Activated T-helper 1 cell treated with anti-CD3 and anti-CD28 coated beads, Interleukin-12 subunit alpha, Interleukin-12 subunit beta, Interleukin-2, Interleukin-4 antibody, amounts not matched to agents 30 ng/mL and 10 ng/mL and 1 ng/mL, durations not matched to agents 14 hours and 24 hours and 36 hours (primary cell): Measurements from ENCODE around the gene C10orf67. TPM values are rescaled to one million over a fixed set of nuclear protein-coding genes. Genes with fewer than 3 reads are reported as not detected.
"Not testable (repeated sequence)": the region's sequence is repeated elsewhere in the genome, so short reads cannot be mapped to it uniquely, and the experiment has no call there.

ENCODE experiments used
- DNase-seq: peaks from one replicate; pipeline ENCODE4 v3.0.0; 2021; ENCODE audit warnings: low spot score
- H3K27ac Mint-ChIP-seq: one replicate; pipeline ENCODE4 v1.8.0; 2021; ENCODE audit warnings: mild to moderate bottlenecking, mixed read lengths
- H3K27me3 Mint-ChIP-seq: one replicate; pipeline ENCODE4 v1.8.0; 2022; ENCODE audit warnings: mild to moderate bottlenecking, moderate library complexity, mixed read lengths; ENCODE audit not compliant: insufficient read depth
- H3K36me3 Mint-ChIP-seq: one replicate; pipeline ENCODE4 v1.8.0; 2021; ENCODE audit warnings: low read depth, mixed read lengths
- H3K4me1 Mint-ChIP-seq: one replicate; pipeline ENCODE4 v1.8.0; 2021; ENCODE audit warnings: low read depth, mixed read lengths
- H3K4me3 Mint-ChIP-seq: one replicate; pipeline ENCODE4 v1.8.0; 2021; ENCODE audit warnings: mild to moderate bottlenecking, moderate library complexity, mixed read lengths
- H3K9me3 Mint-ChIP-seq: one replicate; pipeline ENCODE4 v1.8.0; 2021; ENCODE audit warnings: mixed read lengths
- intact Hi-C: fragments of 100-400 bp; cut with micrococcal nuclease; formaldehyde crosslinking; loops from one replicate; pipeline ENCODE4 v1.15.1; 2024
- total RNA-seq: library from RNA; stranded (reverse); gene quantifications from 2 replicates; pipeline ENCODE4 v1.2.3, GENCODE V29; 2022

Gene C10orf67
- total RNA-seq, 1 donor from 2014 or later: 0.18 TPM

DNA sequence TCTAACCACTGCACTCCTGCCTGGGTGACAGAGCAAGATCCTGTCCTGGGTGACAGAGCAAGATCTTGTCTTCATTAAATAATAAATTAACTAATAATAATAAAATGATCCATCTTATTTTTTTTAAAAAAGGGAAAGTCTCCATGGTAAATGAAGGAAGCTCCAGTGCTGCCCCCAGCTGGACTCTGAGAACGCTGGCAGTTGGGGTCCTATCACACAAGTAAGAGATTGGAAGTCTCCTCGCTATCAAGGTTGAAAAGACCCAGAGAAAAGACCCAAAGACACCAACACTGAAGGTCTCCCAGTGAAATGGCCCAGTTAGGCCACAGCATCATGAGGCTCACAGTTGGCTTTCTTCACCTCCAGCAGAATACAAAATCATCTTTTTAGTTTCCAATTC, 13.8 kb upstream of the C10orf67 start:
- Mint-ChIP-seq H3K27me3 (peaks cover 3% of the 10 kb centered on the region), H3K4me3 (no peak overlapping the region), H3K4me1 (peaks cover 20% of the 10 kb centered on the region), H3K27ac (no peak overlapping the region), H3K9me3 (no peaks in the 10 kb centered on the region), H3K36me3 (peaks cover 4% of the 10 kb centered on the region)
- DNase-seq: no peak
- intact Hi-C loops: no loop called here

GRCh38 chr10:23354630-23355279, 10.2 kb upstream of the C10orf67 start:
- no peaks in the 10 kb centered on the region for H3K4me1 Mint-ChIP-seq
- no peak overlapping the region for H3K4me3 Mint-ChIP-seq
- H3K27me3 Mint-ChIP-seq: peaks cover 7% of the 10 kb centered on the region
- intact Hi-C loops: no loop called here
- no peak for DNase-seq
- H3K9me3 Mint-ChIP-seq: no peaks in the 10 kb centered on the region
- H3K27ac Mint-ChIP-seq: no peak overlapping the region
- peaks cover 2% of the 10 kb centered on the region for H3K36me3 Mint-ChIP-seq

- Mint-ChIP-seq H3K27ac (no peak overlapping the region), H3K9me3 (no peaks in the 10 kb centered on the region), H3K36me3 (peaks cover 2% of the 10 kb centered on the region), H3K27me3 (peaks cover 6% of the 10 kb centered on the region), H3K4me3 (no peak overlapping the region), H3K4me1 (no peaks in the 10 kb centered on the region)
- DNase-seq: no peak
- intact Hi-C loops: no loop called here
These were observed 7.4 kb upstream of the C10orf67 start for GRCh38 chr10:23351926-23352519.

DNA sequence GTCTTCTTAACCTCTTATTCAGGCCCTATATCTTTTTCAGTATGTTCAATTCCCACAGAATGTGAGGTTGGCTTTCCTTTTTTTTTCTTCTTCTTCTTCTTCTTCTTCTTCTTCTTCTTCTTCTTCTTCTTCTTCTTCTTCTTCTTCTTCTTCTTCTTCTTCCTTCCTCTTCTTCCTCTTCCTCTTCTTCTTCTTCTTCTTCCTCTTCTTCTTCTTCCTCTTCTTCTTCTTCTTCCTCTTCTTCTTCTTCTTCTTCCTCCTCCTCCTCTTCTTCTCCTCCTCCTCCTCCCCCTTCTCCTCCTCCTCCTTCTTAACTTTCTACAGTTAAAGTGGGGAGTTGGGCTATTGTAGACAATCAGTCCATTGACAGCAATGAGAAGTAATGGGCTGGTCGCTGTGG, 6.1 kb upstream of the C10orf67 start:
- H3K4me3 Mint-ChIP-seq, H3K27ac Mint-ChIP-seq, H3K36me3 Mint-ChIP-seq, H3K4me1 Mint-ChIP-seq, intact Hi-C loops, DNase-seq, H3K27me3 Mint-ChIP-seq, H3K9me3 Mint-ChIP-seq: not testable (repeated sequence)

DNA sequence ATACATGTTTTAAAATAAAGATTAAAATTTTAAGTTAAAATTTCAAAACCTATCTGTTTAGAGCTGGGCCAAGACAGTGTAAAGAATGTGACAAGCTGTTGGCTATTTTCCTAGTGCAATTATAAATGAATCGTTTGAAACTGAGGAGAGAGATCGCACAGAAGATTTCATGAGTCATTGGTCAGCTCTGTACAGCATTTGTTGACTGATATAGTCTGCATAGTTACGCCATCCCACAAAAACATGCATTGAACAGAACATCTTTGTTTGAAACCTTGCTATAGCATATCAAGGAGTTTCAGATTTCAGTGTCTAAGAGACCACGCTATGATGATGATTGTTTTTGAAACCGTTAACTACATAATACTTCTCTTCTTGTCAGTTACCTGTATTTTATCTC, 1.3 kb upstream of the C10orf67 start:
- intact Hi-C loops: no loop called here

DNA sequence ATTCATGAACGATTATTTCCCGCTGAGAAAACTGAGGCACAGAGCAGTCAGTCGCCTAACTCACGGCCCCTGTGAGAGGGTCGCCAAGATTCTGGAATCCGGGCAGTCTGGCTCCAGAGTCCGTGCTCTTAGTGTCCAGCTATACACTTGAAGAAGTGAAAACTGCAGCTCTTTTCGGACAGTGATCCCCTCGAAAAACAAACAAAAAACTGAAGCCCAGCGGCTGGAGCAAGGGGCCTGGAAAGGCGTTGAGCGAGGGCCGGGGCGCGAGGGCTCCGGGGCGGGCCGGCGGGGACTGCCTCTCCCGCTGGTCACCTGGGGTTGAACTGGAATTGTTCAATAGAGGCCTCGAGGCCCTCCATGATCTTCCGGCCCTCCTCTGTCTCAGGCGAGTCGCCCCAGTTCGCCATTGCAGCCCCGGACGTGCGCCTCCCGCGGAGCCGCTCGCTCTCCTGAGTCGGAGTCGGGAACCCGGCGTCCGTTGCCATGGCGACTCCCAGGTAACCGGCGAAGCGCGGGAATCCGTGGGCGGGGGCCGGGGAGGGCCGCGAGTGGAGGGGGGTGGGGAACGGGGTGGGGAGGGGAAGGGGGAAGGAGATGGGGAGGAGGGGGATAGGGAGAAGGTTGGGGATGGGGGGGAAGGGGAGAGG, 881 bp downstream of the C10orf67 start:
- H3K4me3 Mint-ChIP-seq: peak overlapping the region; percentile 87
- peak; percentile 32 for DNase-seq
- intact Hi-C loops: loop anchor here (1.0 kb wide), 1 partner anchor 20 kb away; no protein-coding TSS in a partner anchor
- H3K27ac Mint-ChIP-seq: peak overlapping the region; percentile 32
- peaks cover 35% of the 10 kb centered on the region for H3K4me1 Mint-ChIP-seq
- no peaks in the 10 kb centered on the region for H3K36me3 Mint-ChIP-seq
- no peaks in the 10 kb centered on the region for H3K9me3 Mint-ChIP-seq
- no peaks in the 10 kb centered on the region for H3K27me3 Mint-ChIP-seq

More for the DNA sequence above, 1.3 kb upstream of the C10orf67 start:
- Mint-ChIP-seq H3K9me3 (no peaks in the 10 kb centered on the region), H3K36me3 (no peaks in the 10 kb centered on the region), H3K27me3 (no peaks in the 10 kb centered on the region), H3K4me3 (no peak overlapping the region), H3K4me1 (peaks cover 18% of the 10 kb centered on the region), H3K27ac (no peak overlapping the region)
- DNase-seq: no peak

- no peaks in the 10 kb centered on the region for H3K36me3 Mint-ChIP-seq
- peak overlapping the region; percentile 59 for H3K27ac Mint-ChIP-seq
- H3K4me1 Mint-ChIP-seq: peaks cover 45% of the 10 kb centered on the region
- intact Hi-C loops: no loop called here
- no peaks in the 10 kb centered on the region for H3K27me3 Mint-ChIP-seq
- no peak for DNase-seq
- peak overlapping the region; percentile 66 for H3K4me3 Mint-ChIP-seq
- no peaks in the 10 kb centered on the region for H3K9me3 Mint-ChIP-seq
These were observed 2.2 kb downstream of the C10orf67 start for GRCh38 chr10:23342213-23342884.

DNA sequence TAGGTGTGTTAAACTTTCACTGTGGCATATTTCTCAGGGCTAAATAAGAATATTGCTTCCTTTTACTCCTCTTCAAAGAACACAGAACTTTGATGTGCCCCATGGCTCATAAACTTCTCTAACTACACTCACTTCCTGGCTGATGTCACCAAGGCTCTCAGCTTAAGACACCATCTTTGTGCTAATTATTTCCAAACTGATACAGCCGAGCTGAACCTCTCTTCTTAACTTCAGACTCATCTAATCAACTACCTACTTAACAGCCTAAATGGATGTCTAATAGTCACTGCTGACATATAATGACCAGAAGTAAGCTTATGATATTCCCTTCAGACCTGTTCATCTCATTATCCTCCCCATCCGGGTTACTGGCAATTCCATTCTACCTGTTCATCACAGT, 3.6 kb downstream of the C10orf67 start:
- Mint-ChIP-seq H3K27me3 (no peaks in the 10 kb centered on the region), H3K9me3 (no peaks in the 10 kb centered on the region), H3K4me3 (peak overlapping the region; percentile 12), H3K36me3 (no peaks in the 10 kb centered on the region), H3K27ac (peak overlapping the region; percentile 32), H3K4me1 (peaks cover 51% of the 10 kb centered on the region)
- intact Hi-C loops: no loop called here
- no peak for DNase-seq

- Mint-ChIP-seq H3K4me1 (peaks cover 57% of the 10 kb centered on the region), H3K27ac (no peak overlapping the region), H3K4me3 (no peak overlapping the region), H3K9me3 (no peaks in the 10 kb centered on the region), H3K36me3 (no peaks in the 10 kb centered on the region), H3K27me3 (no peaks in the 10 kb centered on the region)
- DNase-seq: no peak
- intact Hi-C loops: no loop called here
These were observed 4.2 kb downstream of the C10orf67 start for GRCh38 chr10:23340354-23340753.

DNA sequence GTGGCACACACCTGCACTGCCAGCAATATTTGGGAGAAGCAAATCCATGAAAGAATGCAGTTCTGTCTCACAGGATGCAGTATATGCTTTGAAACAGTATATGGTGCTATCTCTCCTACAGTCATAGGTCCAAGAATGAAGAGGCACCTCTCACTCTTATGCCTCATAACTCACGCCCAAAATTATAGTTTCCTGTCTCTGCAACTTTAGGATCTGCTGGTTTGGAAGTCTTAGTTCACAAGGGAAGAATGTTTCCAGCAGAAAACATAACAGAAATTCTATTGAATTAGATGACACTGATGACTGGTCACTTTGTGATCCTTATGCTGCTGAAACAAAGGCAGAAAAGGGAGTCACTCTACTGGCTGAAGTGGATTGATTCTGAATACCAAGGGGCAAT, 5.7 kb downstream of the C10orf67 start:
- Mint-ChIP-seq H3K27ac (no peak overlapping the region), H3K4me3 (no peak overlapping the region), H3K9me3 (no peaks in the 10 kb centered on the region), H3K27me3 (no peaks in the 10 kb centered on the region), H3K4me1 (peaks cover 54% of the 10 kb centered on the region), H3K36me3 (no peaks in the 10 kb centered on the region)
- intact Hi-C loops: no loop called here
- no peak for DNase-seq

DNA sequence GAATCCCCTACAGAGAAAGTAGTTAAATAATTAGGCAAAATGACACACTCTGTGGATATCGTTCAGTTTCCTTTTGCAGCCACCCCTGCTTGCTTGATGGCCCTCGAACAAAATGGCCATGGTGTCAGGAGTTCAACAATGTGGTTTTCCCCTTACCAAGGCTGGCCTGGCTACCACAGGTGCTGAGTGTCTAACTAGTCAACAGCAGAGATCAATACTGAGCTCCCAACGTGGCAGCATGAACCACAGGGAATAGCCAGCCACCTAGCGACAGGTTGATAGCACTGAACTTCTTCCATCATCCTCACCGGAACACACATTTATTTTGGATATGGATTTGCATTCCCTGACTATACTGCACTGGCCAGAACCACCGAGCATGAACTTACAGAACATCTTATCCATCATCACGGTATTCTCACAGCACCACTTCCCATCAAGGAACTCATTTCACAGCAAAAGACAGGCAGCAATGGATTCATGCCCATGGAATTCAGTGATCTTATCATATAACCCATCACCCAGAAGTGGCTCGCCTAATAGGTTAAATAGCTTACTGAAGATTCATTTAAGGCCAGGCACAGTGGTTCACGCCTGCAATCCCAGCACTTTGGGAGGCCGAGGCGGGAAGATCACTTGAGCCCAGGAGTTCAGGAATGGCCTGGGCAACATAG, 6.3 kb downstream of the C10orf67 start:
- Mint-ChIP-seq H3K9me3 (no peaks in the 10 kb centered on the region), H3K27me3 (no peaks in the 10 kb centered on the region), H3K36me3 (no peaks in the 10 kb centered on the region), H3K4me3 (no peak overlapping the region), H3K4me1 (peaks cover 54% of the 10 kb centered on the region), H3K27ac (no peak overlapping the region)
- no peak for DNase-seq
- intact Hi-C loops: no loop called here

GRCh38 chr10:23337616-23338015, 7.0 kb downstream of the C10orf67 start:
- no peaks in the 10 kb centered on the region for H3K36me3 Mint-ChIP-seq
- no peak for DNase-seq
- no peak overlapping the region for H3K27ac Mint-ChIP-seq
- no peaks in the 10 kb centered on the region for H3K27me3 Mint-ChIP-seq
- H3K4me1 Mint-ChIP-seq: peaks cover 54% of the 10 kb centered on the region
- H3K4me3 Mint-ChIP-seq: no peak overlapping the region
- intact Hi-C loops: no loop called here
- H3K9me3 Mint-ChIP-seq: no peaks in the 10 kb centered on the region
